Testis (tissue), 3 donors: ENCODE data around the gene HBP1. TPM values are rescaled to one million over a fixed set of nuclear protein-coding genes. Genes with fewer than 3 reads are reported as not detected.

Source experiments
- DNase-seq: peaks from one replicate; pipeline ENCODE4 v3.0.0-alpha.2; 2019
- H3K27ac ChIP-seq, 2 donors: fragments of 200-600 bp; sonication (generic); one replicate each; pipeline ENCODE4 v1.5.1; 2019
- H3K27me3 ChIP-seq: fragments of 200-600 bp; sonication (generic); one replicate; pipeline ENCODE4 v1.5.1; 2019
- H3K36me3 ChIP-seq: fragments of 200-600 bp; sonication (generic); one replicate; pipeline ENCODE4 v1.5.1; 2017; ENCODE audit warnings: low read depth; ENCODE audit errors: missing control alignments
- H3K4me1 ChIP-seq: fragments of 200-600 bp; sonication (generic); one replicate; pipeline ENCODE4 v1.5.1; 2019
- H3K4me3 ChIP-seq, 2 donors: fragments of 200-600 bp; sonication (generic); one replicate each; pipeline ENCODE4 v1.5.1; 2017 to 2019
- H3K9me3 ChIP-seq: fragments of 200-600 bp; sonication (generic); one replicate; pipeline ENCODE4 v1.5.1; 2017
- CTCF ChIP-seq, 3 experiments: fragments of 450-650 bp in 2 of 3; fragments of 200-600 bp in 1 of 3; sonication (generic) in 1 of 3; IDR thresholded peaks; one replicate each; pipeline ENCODE4 v1.5.1; 2016 to 2019; ENCODE audit warnings: antibody characterized with exemption in 3 of 3, mild to moderate bottlenecking in 2 of 3, moderate library complexity in 1 of 3
- POLR2A ChIP-seq: fragments of 450-650 bp; IDR thresholded peaks from one replicate; pipeline ENCODE4 v1.6.1; 2017; ENCODE audit warnings: antibody characterized with exemption, mild to moderate bottlenecking, moderate library complexity
- WGBS, 2 donors: methylation state at CpG; one replicate each; pipeline ENCODE4 v1.1.5; 2018; 5-methylcytosine and 5-hydroxymethylcytosine counted together
- intact Hi-C: fragments of 100-400 bp; cut with DNase I; formaldehyde crosslinking; loops from one replicate; pipeline ENCODE4 v1.15.1; 2023; ENCODE audit warnings: low total_unique reads
- polyA plus RNA-seq: library from polyadenylated mRNA; stranded (reverse); fragments of 350-450 nt; fragmentation: Illumina TruSeq; extraction: RNeasy Lipid Tissue Mini Kit (QIAGEN cat#74804); gene quantifications from one replicate; pipeline ENCODE4 v1.2.3, GENCODE V29; 2014; ENCODE audit warnings: low read depth, low replicate concordance; ENCODE audit not compliant: insufficient read depth
- total RNA-seq, 2 donors: library from RNA; depleted of rRNA; stranded (reverse); fragments of >200 nt; gene quantifications; one replicate each; pipeline ENCODE4 v1.2.3, GENCODE V29; 2016

The HBP1 gene
- total and polyA plus RNA-seq, 3 donors from 2014 or later, result 107 to 134 (median 127) TPM

GRCh38 chr7:107172276-107173032, 3.7 kb downstream of the HBP1 start:
- Histone ChIP-seq H3K27me3 (no peaks in the 10 kb centered on the region), H3K9me3 (no peaks in the 10 kb centered on the region), H3K4me3 (no peak overlapping the region), H3K4me1 (peaks cover 25% of the 10 kb centered on the region), H3K27ac (no peak overlapping the region), H3K36me3 (no peaks in the 10 kb centered on the region)
- WGBS, 2 donors, result 61 to 66% methylated on average over 4 of the region's 4 CpGs
- intact Hi-C loops, result no loop called here
- no peak for DNase-seq
- TF ChIP-seq POLR2A (no peak), CTCF (IDR thresholded peaks at IDR 0.05) (no peak)

GRCh38 chr7:107173191-107173590, 4.4 kb downstream of the HBP1 start:
- DNase-seq, result no peak
- TF ChIP-seq CTCF (IDR thresholded peaks at IDR 0.05) (no peak), POLR2A (no peak)
- Histone ChIP-seq H3K4me3 (no peak overlapping the region), H3K4me1 (peaks cover 25% of the 10 kb centered on the region), H3K27me3 (no peaks in the 10 kb centered on the region), H3K36me3 (no peaks in the 10 kb centered on the region), H3K9me3 (no peaks in the 10 kb centered on the region), H3K27ac (no peak overlapping the region)
- WGBS, 2 donors, result 65 to 77% methylated on average over 2 of the region's 2 CpGs
- intact Hi-C loops, result no loop called here

- H3K27me3 ChIP-seq, result no peaks in the 10 kb centered on the region
- H3K36me3 ChIP-seq, result no peaks in the 10 kb centered on the region
- H3K4me1 ChIP-seq, result peaks cover 25% of the 10 kb centered on the region
- TF ChIP-seq POLR2A, result no peak
- no peak for TF ChIP-seq CTCF (IDR thresholded peaks at IDR 0.05)
- 64 to 66% methylated on average over 4 of the region's 4 CpGs for WGBS, 2 donors
- no peak overlapping the region for H3K4me3 ChIP-seq
- intact Hi-C loops, result no loop called here
- DNase-seq, result no peak
- no peaks in the 10 kb centered on the region for H3K9me3 ChIP-seq
- H3K27ac ChIP-seq, result no peak overlapping the region
Measured at GRCh38 chr7:107173691-107174406, 5.0 kb downstream of the HBP1 start.

- WGBS, 2 donors, result 86 to 89% methylated on average over 14 of the region's 14 CpGs
- intact Hi-C loops, result no loop called here
- Histone ChIP-seq H3K27ac (no peak overlapping the region), H3K4me1 (peaks cover under 1% of the 10 kb centered on the region), H3K27me3 (no peaks in the 10 kb centered on the region), H3K4me3 (no peak overlapping the region), H3K9me3 (no peaks in the 10 kb centered on the region), H3K36me3 (no peaks in the 10 kb centered on the region)
- DNase-seq, result no peak
- TF ChIP-seq CTCF (IDR thresholded peaks at IDR 0.05) (no peak), POLR2A (no peak)
Measured at GRCh38 chr7:107179326-107180164, 10.7 kb downstream of the HBP1 start.
